Measurements from ENCODE around the gene TGFBR3. TPM values are rescaled to one million over a fixed set of nuclear protein-coding genes. Genes with fewer than 3 reads are reported as not detected.
"Not testable (repeated sequence)": the region's sequence is repeated elsewhere in the genome, so short reads cannot be mapped to it uniquely, and the experiment has no call there.

TGFBR3 gene
- total and polyA plus RNA-seq, 8 donors, result 6.0 to 34.8 (median 21.4) TPM

- H3K27ac ChIP-seq, result no peak overlapping the region
Observed at GRCh38 chr1:91842563-91842962, 43.4 kb downstream of the TGFBR3 start.

DNA sequence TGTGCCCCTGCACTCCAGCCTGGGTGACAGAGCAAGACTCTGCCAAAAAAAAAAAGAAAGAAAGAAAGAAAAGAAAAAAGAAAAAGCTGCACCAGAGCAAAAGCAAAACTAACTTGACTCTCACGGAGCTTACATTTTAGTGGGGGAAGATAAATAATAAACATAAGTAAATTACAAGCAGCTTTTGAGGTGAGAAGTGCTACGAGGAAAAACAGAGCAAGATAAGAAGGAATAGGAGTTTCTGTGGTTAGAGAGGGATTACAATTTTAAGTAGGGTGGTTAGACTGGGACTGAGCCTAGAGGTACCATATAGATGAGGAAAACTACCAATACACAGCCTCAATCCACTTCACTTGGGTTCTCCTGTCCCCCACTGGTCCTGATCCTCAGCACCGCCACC is 43.9 kb downstream of the TGFBR3 start:
- Histone ChIP-seq H3K4me3 (no peak overlapping the region), H3K9me3 (no peaks in the 10 kb centered on the region), H3K36me3 (no peaks in the 10 kb centered on the region), H3K27ac (no peak overlapping the region), H3K27me3 (no peaks in the 10 kb centered on the region), H3K4me1 (peaks cover 10 to 25% (median 19%) of the 10 kb centered on the region in 3 donors)
- intact Hi-C loops (cut with DNase I), result no loop called here
- TF ChIP-seq CTCF (IDR thresholded peaks at IDR 0.05), result no peak
- FAIRE-seq (no peak), ATAC-seq (no peak), DNase-seq (no peak)
- WGBS, 2 donors, result 92 to 97% methylated on average over 3 of the region's 3 CpGs

More at GRCh38 chr1:91842563-91842962, 43.4 kb downstream of the TGFBR3 start:
- ATAC-seq, result no peak
- Histone ChIP-seq H3K4me3 (no peak overlapping the region), H3K4me1 (peaks cover 10 to 25% (median 20%) of the 10 kb centered on the region in 3 donors), H3K27me3 (no peaks in the 10 kb centered on the region), H3K36me3 (no peaks in the 10 kb centered on the region), H3K9me3 (no peaks in the 10 kb centered on the region)
- no peak for TF ChIP-seq CTCF (IDR thresholded peaks at IDR 0.05)
- DNase-seq, result no peak
- no peak for FAIRE-seq
- intact Hi-C loops (cut with DNase I), result no loop called here

DNA sequence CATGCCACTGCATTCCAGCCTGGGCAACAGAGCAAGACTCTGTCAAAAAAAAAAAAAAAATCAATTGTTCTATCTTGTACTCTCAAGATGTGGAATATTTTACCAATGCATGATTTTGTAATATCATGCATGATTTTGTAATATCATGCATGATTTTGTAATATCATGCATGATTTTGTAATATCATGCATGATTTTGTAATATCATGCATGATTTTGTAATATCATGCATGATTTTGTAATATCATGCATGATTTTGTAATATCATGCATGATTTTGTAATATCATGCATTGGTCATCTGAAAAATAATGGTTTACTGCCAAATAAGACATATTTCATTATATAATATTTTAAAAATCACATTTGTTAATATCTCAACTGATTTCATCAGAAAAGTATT is 45.7 kb downstream of the TGFBR3 start:
- H3K27ac ChIP-seq, FAIRE-seq, ATAC-seq: not testable (repeated sequence)

GRCh38 chr1:91836331-91837040 is 49.5 kb downstream of the TGFBR3 start:
- DNase-seq (no peak), ATAC-seq (no peak), FAIRE-seq (no peak)
- Histone ChIP-seq H3K27ac (no peak overlapping the region), H3K4me3 (no peak overlapping the region), H3K9me3 (no peaks in the 10 kb centered on the region), H3K27me3 (no peaks in the 10 kb centered on the region), H3K4me1 (peaks cover 7 to 12% (median 11%) of the 10 kb centered on the region in 3 donors), H3K36me3 (no peaks in the 10 kb centered on the region)
- 84 to 85% methylated on average over 8 of the region's 8 CpGs for WGBS, 2 donors
- no peak for TF ChIP-seq CTCF (IDR thresholded peaks at IDR 0.05)
- intact Hi-C loops (cut with DNase I), result no loop called here

More for the DNA sequence above, 45.7 kb downstream of the TGFBR3 start:
- DNase-seq; H3K4me3 ChIP-seq; intact Hi-C loops (cut with DNase I); H3K9me3 ChIP-seq; H3K4me1 ChIP-seq; H3K36me3 ChIP-seq; H3K27me3 ChIP-seq: not testable (repeated sequence)

DNA sequence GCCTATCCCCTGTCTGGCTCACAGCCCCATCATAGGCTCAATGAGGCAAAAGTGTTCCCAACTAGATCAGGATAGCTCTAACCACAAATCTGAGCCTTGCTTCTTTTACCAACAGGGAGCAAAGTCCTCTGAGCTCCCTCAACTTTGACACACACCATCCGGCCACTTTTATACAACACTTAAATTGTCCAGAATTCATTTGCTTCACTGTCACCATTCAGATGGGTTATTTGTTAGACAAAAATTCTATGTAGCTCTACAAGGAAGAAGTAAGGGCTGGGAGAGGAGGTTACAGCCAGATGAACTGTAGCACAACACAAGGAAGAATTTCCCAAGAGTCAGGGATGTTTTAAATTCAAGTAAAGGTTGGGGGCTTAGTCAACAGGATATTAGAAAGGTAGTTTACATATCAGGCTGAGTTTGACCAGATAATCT is 50.8 kb downstream of the TGFBR3 start:
- H3K4me1 ChIP-seq, result peaks cover 17 to 25% (median 24%) of the 10 kb centered on the region in 3 donors
- 72 to 74% methylated on average over 1 of the region's 1 CpG for WGBS, 2 donors
- H3K9me3 ChIP-seq, result no peaks in the 10 kb centered on the region
- no peak overlapping the region for H3K4me3 ChIP-seq
- H3K36me3 ChIP-seq, result no peaks in the 10 kb centered on the region
- ATAC-seq, result no peak
- TF ChIP-seq CTCF (IDR thresholded peaks at IDR 0.05), result no peak
- no peak for FAIRE-seq
- H3K27ac ChIP-seq, result no peak overlapping the region
- intact Hi-C loops (cut with DNase I), result no loop called here
- no peaks in the 10 kb centered on the region for H3K27me3 ChIP-seq
- no peak for DNase-seq

GRCh38 chr1:91834549-91834948 is 51.4 kb downstream of the TGFBR3 start:
- FAIRE-seq, ATAC-seq: not testable (repeated sequence)

More at GRCh38 chr1:91834549-91834948, 51.4 kb downstream of the TGFBR3 start:
- H3K9me3 ChIP-seq; H3K27me3 ChIP-seq; H3K36me3 ChIP-seq; DNase-seq; intact Hi-C loops (cut with DNase I); H3K4me3 ChIP-seq; H3K27ac ChIP-seq: not testable (repeated sequence)
- H3K4me1 ChIP-seq, result peaks cover 17 to 30% (median 30%) of the 10 kb centered on the region in 3 donors
- WGBS, 2 donors, result 94 to 96% methylated on average over 7 of the region's 7 CpGs

Measured in pancreas (tissue), 10 donors.